Fibroblast of lung (primary cell): ENCODE data around the gene DUSP11. TPM values are rescaled to one million over a fixed set of nuclear protein-coding genes. Genes with fewer than 3 reads are reported as not detected.

Experiments used
- DNase-seq, 2 donors: peaks; one replicate each; pipeline versions ENCODE4 v3.0.0 to v3.0.0-alpha.2; 2010; ENCODE audit warnings: low read depth in 2 of 2
- H2AFZ ChIP-seq: 2 replicates; pipeline ENCODE4 v1.5.1; 2012; ENCODE audit warnings: low read length, control low read depth, inconsistent platforms
- H3K27ac ChIP-seq: 2 replicates; pipeline ENCODE4 v1.5.1; 2011; ENCODE audit warnings: low read length, control low read depth; ENCODE audit not compliant: insufficient read depth
- H3K27me3 ChIP-seq: 2 replicates; pipeline ENCODE4 v1.5.1; 2011; ENCODE audit warnings: mild to moderate bottlenecking, low read length; ENCODE audit not compliant: control insufficient read depth, insufficient read depth
- H3K36me3 ChIP-seq: 2 replicates; pipeline ENCODE4 v1.5.1; 2011; ENCODE audit warnings: low read length; ENCODE audit not compliant: control insufficient read depth, insufficient read depth
- H3K4me1 ChIP-seq: 2 replicates; pipeline ENCODE4 v1.5.1; 2011; ENCODE audit warnings: low read length; ENCODE audit not compliant: control insufficient read depth, insufficient read depth; ENCODE audit errors: extremely low read depth
- H3K4me2 ChIP-seq: 2 replicates; pipeline ENCODE4 v1.5.1; 2011; ENCODE audit warnings: low read length, control low read depth; ENCODE audit not compliant: insufficient read depth; ENCODE audit errors: extremely low read depth
- H3K4me3 ChIP-seq, 4 experiments: fragments of 200-600 bp in 1 of 4; sonication (generic) in 1 of 4; replicated peaks in 1 of 4; 2 replicates each; pipeline ENCODE4 v1.5.1; 2011 to 2016; ENCODE audit warnings: low read length in 4 of 4, low read depth in 3 of 4, mild to moderate bottlenecking in 3 of 4, control low read depth in 2 of 4, inconsistent platforms in 1 of 4, mixed read lengths in 1 of 4; ENCODE audit not compliant: insufficient read depth in 1 of 4; ENCODE audit errors: control extremely low read depth in 1 of 4
- H3K79me2 ChIP-seq: 2 replicates; pipeline ENCODE4 v1.5.1; 2012; ENCODE audit warnings: mild to moderate bottlenecking, low read length, inconsistent platforms; ENCODE audit not compliant: control insufficient read depth, insufficient read depth
- H3K9ac ChIP-seq: 2 replicates; pipeline ENCODE4 v1.5.1; 2011; ENCODE audit warnings: mild to moderate bottlenecking, low read length, control low read depth; ENCODE audit not compliant: insufficient read depth
- H3K9me3 ChIP-seq: 2 replicates; pipeline ENCODE4 v1.5.1; 2012; ENCODE audit warnings: low read depth, low read length; ENCODE audit not compliant: control insufficient read depth, insufficient read depth
- H4K20me1 ChIP-seq: 2 replicates; pipeline ENCODE4 v1.5.1; 2011; ENCODE audit warnings: low read length; ENCODE audit not compliant: control insufficient read depth, insufficient read depth; ENCODE audit errors: extremely low read depth
- CTCF ChIP-seq, 2 donors: IDR thresholded peaks in 1 of 2; conservative IDR thresholded peaks in 1 of 2; 1 replicate in 1 of 2; 2 replicates in 1 of 2; pipeline ENCODE4 v1.5.1; 2011 to 2012; ENCODE audit warnings: low read length in 2 of 2, control low read depth in 1 of 2, inconsistent platforms in 1 of 2, low read depth in 1 of 2, mild to moderate bottlenecking in 1 of 2
- EZH2 ChIP-seq: IDR thresholded peaks from 2 replicates; pipeline ENCODE4 v1.5.1; 2012; ENCODE audit warnings: low read length, control low read depth, mild to moderate bottlenecking; ENCODE audit errors: missing control alignments
- polyA plus RNA-seq, 2 donors: library from polyadenylated mRNA; depleted of rRNA in 1 of 2; stranded (reverse) in 1 of 2; unstranded in 1 of 2; fragments of >200 nt; gene quantifications; 2 replicates each; pipeline ENCODE4 v1.2.1, GENCODE V29; 2011 to 2012; ENCODE audit warnings: missing spikeins in 1 of 2
- total RNA-seq: library from RNA; depleted of rRNA; stranded (reverse); fragments of >200 nt; gene quantifications from 2 replicates; pipeline ENCODE4 v1.2.1, GENCODE V29; 2014

Gene DUSP11
- total and polyA plus RNA-seq, 2 donors (not counting 1 experiment from before 2014, with no cell fraction given): 31.7 to 38.0 TPM

- H3K4me3 ChIP-seq: no peak overlapping the region
- H3K27ac ChIP-seq: no peak overlapping the region
- H3K4me2 ChIP-seq: no peak overlapping the region
- no peak overlapping the region for H2AFZ ChIP-seq
- no peaks in the 10 kb centered on the region for H3K9me3 ChIP-seq
- no peaks in the 10 kb centered on the region for H4K20me1 ChIP-seq
- TF ChIP-seq EZH2 (no peak), CTCF (conservative IDR thresholded peaks at IDR 0.05 in 1 of 2, IDR thresholded peaks at IDR 0.05 in 1 of 2; ENCODE audit: low read depth in 1 of 2, low read length in 2 of 2) (no peak)
- no peak for DNase-seq
- no peaks in the 10 kb centered on the region for H3K27me3 ChIP-seq
- no peaks in the 10 kb centered on the region for H3K4me1 ChIP-seq
- H3K36me3 ChIP-seq: peaks cover 11% of the 10 kb centered on the region
- H3K79me2 ChIP-seq: no peaks in the 10 kb centered on the region
- no peak overlapping the region for H3K9ac ChIP-seq
Observed at GRCh38 chr2:73766994-73767393, 12.9 kb downstream of the DUSP11 start.

DNA sequence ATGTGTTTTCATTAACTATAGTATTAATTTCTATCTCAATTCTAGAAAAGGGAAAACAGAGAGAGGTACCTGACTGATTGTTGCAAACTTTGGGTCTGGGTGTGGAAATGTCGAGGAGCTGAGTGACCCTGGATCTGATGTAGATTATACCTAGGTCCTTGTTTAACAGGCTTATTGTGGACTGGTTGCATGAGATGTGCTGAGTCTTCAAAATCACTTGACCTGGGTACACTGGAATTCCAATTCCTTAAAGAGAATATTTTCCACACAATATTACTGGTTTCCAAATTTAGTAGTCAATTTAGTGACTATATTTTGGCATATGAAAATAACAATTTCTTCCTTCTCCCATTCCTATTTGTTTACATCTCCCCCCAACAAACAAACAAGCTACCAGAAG lies 13.6 kb downstream of the DUSP11 start:
- Histone ChIP-seq H3K36me3 (peaks cover 11% of the 10 kb centered on the region), H3K4me2 (no peak overlapping the region), H4K20me1 (no peaks in the 10 kb centered on the region), H3K27ac (no peak overlapping the region), H3K4me3 (no peak overlapping the region), H2AFZ (no peak overlapping the region), H3K79me2 (no peaks in the 10 kb centered on the region), H3K4me1 (no peaks in the 10 kb centered on the region), H3K9ac (no peak overlapping the region), H3K27me3 (no peaks in the 10 kb centered on the region), H3K9me3 (no peaks in the 10 kb centered on the region)
- DNase-seq: no peak
- TF ChIP-seq CTCF (conservative IDR thresholded peaks at IDR 0.05 in 1 of 2, IDR thresholded peaks at IDR 0.05 in 1 of 2; ENCODE audit: low read depth in 1 of 2, low read length in 2 of 2): no peak
- no peak for TF ChIP-seq EZH2

GRCh38 chr2:73764945-73765344 lies 15.0 kb downstream of the DUSP11 start:
- peaks cover 9% of the 10 kb centered on the region for H3K36me3 ChIP-seq
- no peaks in the 10 kb centered on the region for H3K4me1 ChIP-seq
- H3K27ac ChIP-seq: no peak overlapping the region
- no peaks in the 10 kb centered on the region for H3K27me3 ChIP-seq
- TF ChIP-seq EZH2 (no peak), CTCF (conservative IDR thresholded peaks at IDR 0.05 in 1 of 2, IDR thresholded peaks at IDR 0.05 in 1 of 2; ENCODE audit: low read depth in 1 of 2, low read length in 2 of 2) (no peak)
- H3K9ac ChIP-seq: no peak overlapping the region
- H3K9me3 ChIP-seq: no peaks in the 10 kb centered on the region
- H3K4me3 ChIP-seq: no peak overlapping the region
- H2AFZ ChIP-seq: no peak overlapping the region
- no peak for DNase-seq
- no peaks in the 10 kb centered on the region for H4K20me1 ChIP-seq
- no peaks in the 10 kb centered on the region for H3K79me2 ChIP-seq
- no peak overlapping the region for H3K4me2 ChIP-seq
